Fibroblast of skin of left biceps (primary cell): ENCODE results near the gene DNAJC5.
"Not testable (repeated sequence)": the region's sequence is repeated elsewhere in the genome, so short reads cannot be mapped to it uniquely, and the experiment has no call there.

Experiments
- DNase-seq, 2 experiments: peaks; one replicate each; pipeline ENCODE4 v3.0.0-alpha.2; 2013; ENCODE audit warnings: low read depth in 2 of 2

The DNAJC5 gene

GRCh38 chr20:63861365-63861934 lies 33.5 kb upstream of the DNAJC5 start, which contains the start of gene ABHD16B:
Gene ABHD16B, plus strand, starts transcription at chr20:63861498. Its CDS starts 43 bp downstream, at chr20:63861541.
- DNase-seq, result no peak

DNA sequence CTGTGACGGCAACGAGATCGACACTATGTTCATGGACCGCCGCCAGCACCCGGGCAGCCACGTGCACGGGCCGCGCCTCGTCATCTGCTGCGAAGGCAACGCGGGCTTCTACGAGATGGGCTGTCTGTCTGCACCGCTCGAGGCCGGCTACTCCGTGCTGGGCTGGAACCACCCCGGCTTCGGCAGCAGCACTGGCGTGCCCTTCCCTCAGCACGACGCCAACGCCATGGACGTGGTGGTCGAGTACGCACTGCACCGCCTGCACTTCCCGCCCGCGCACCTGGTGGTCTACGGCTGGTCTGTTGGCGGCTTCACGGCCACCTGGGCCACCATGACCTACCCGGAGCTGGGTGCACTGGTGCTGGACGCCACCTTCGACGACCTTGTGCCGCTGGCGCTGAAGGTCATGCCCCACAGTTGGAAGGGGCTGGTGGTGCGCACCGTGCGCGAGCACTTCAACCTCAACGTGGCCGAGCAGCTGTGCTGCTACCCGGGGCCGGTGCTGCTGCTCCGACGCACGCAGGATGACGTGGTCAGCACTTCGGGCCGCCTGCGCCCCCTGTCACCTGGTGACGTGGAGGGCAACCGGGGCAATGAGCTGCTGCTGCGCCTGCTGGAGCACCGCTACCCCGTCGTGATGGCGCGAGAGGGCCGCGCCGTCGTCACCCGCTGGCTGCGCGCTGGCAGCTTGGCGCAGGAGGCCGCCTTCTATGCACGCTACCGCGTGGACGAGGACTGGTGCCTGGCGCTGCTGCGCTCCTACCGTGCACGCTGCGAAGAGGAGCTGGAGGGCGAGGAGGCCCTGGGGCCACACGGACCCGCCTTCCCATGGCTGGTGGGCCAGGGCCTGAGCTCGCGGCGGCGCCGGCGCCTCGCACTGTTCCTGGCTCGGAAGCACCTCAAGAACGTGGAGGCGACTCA lies 32.7 kb upstream of the DNAJC5 start:
- no peak for DNase-seq

DNA sequence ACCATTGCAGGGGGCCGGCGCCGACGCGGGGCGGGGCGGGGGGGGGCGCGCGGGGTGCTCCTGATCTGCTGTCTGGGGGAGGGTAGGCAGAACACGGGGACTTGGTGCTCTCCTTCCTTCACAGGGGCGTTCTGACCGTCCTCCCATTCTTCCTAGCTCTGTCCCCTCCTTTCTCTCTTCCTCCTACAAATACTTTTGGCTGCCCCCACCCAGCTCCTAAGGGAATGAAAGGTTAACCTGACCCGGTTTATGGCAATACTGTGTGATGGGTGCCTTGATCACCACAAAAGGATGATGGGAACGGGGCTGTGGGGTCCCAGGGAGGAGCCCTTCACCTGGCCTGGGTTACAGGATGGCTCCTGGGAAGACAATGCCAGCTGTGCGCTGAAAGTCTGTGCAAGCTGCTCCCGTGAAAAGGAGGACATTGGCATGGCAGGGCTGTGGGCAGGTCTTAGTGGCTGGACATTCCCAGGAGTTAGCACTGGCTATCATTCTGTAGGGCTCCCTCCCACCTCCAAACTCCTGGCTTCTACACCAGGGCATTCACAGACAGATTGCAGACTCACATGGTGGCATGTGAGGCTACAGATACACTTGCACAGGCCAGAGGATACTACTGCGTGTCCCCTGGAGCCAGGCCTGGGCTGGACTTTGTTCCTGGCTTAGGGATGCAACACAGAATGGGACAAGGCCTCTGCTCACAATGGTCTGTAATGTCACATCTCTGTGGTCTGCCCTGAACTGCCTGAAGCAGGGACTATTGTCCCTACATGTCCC lies 31.7 kb upstream of the DNAJC5 start:
- no peak for DNase-seq

GRCh38 chr20:63863798-63864544 lies 31.0 kb upstream of the DNAJC5 start:
- peak; percentile 12 to 26 for DNase-seq

- DNase-seq, result no peak
Observed at GRCh38 chr20:63864545-63864977, 30.4 kb upstream of the DNAJC5 start.

- DNase-seq, result peak; percentile 90 to 91
Observed at GRCh38 chr20:63864978-63865640, 29.8 kb upstream of the DNAJC5 start, which contains the start of gene TPD52L2. Gene TPD52L2, plus strand, starts transcription at chr20:63865270. Its CDS starts 96 bp downstream, at chr20:63865366.

GRCh38 chr20:63867042-63867441 lies 27.9 kb upstream of the DNAJC5 start:
- DNase-seq, result not testable (repeated sequence)

- DNase-seq, result no peak
Observed at GRCh38 chr20:63868264-63868663, 26.7 kb upstream of the DNAJC5 start.

DNA sequence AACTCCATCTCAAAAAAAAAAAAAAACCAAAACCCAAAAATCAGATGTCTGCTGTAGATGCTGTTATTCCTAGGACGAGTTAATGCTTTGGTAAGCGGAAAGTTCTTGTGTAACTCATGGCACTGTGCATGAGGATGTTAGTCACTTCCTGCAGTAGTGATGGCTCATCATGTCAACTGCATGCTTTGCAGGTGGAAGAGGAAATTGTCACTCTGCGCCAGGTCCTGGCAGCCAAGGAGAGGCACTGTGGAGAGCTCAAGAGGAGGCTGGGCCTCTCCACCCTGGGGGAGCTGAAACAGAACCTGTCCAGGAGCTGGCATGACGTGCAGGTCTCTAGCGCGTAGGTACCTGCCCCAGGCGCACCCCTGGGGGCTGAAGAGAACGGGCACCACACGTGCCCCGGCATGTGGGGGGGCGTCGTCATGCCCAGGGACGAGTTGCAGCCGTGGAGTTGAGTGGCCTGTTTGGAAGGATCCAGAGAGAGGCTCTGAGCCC lies 21.4 kb upstream of the DNAJC5 start:
- DNase-seq, result peak in 1 of 2 experiments; percentile 8

DNA sequence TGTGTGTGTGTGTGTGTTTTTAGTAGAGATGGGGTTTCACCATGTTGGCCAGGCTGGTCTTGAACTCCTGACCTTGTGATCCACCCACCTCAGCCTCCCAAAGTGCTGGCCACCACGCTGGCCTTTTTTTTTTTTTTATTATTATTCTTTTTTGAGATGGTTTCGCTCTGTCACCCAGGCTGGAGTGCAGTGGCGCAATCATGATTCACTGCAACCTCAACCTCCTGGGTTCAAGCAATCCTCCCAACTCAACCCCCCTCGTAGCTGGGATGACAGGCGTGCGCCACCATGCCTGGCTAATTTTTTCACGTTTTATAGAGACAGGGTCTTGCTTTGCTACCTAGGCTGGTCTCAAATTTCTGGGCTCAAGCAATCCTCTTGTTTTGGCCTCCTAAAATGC lies 20.7 kb upstream of the DNAJC5 start:
- not testable (repeated sequence) for DNase-seq

GRCh38 chr20:63876489-63877036 lies 18.4 kb upstream of the DNAJC5 start:
- DNase-seq, result no peak

- no peak for DNase-seq
Observed at GRCh38 chr20:63877755-63878470, 17.0 kb upstream of the DNAJC5 start.

DNA sequence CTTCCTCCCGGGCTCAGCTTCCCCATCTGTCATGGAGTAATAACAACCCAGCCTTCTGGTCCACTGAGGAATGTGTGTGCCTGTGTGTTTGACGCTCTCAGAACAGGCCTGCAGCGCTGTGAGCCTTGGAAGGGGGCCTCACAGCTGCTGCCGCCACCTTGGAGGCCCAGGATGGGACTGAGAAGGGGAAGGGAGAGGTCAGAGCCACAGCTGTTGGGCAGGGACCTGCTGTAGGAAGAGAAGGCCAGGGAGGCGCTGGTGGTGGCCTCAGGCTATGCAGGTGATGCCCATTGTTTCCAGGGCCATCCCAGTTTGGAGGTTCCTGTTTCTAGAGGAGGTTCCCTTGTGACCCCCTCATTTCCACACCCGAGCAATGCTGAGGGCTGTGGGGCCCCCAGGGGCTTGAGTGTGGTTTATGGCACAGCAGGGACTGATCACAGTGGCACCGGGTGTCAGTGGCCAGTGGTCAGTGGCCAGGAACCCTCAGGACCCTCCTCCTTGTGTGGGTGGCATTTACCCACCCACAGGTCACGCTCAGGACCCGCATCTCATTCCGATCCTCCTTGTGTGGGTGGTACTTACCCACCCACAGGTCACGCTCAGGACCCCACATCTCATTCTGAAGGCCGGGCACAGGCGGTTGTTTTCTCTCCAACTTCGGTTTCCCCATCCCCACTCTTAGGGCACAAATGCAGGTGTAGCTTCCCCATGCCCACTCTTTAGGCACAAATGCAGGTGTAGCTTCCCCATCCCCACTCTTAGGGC lies 15.8 kb upstream of the DNAJC5 start:
- DNase-seq, result no peak

- DNase-seq, result not testable (repeated sequence)
Observed at GRCh38 chr20:63880901-63881300, 14.0 kb upstream of the DNAJC5 start.

GRCh38 chr20:63881451-63882226 lies 13.3 kb upstream of the DNAJC5 start:
- DNase-seq, result no peak

DNA sequence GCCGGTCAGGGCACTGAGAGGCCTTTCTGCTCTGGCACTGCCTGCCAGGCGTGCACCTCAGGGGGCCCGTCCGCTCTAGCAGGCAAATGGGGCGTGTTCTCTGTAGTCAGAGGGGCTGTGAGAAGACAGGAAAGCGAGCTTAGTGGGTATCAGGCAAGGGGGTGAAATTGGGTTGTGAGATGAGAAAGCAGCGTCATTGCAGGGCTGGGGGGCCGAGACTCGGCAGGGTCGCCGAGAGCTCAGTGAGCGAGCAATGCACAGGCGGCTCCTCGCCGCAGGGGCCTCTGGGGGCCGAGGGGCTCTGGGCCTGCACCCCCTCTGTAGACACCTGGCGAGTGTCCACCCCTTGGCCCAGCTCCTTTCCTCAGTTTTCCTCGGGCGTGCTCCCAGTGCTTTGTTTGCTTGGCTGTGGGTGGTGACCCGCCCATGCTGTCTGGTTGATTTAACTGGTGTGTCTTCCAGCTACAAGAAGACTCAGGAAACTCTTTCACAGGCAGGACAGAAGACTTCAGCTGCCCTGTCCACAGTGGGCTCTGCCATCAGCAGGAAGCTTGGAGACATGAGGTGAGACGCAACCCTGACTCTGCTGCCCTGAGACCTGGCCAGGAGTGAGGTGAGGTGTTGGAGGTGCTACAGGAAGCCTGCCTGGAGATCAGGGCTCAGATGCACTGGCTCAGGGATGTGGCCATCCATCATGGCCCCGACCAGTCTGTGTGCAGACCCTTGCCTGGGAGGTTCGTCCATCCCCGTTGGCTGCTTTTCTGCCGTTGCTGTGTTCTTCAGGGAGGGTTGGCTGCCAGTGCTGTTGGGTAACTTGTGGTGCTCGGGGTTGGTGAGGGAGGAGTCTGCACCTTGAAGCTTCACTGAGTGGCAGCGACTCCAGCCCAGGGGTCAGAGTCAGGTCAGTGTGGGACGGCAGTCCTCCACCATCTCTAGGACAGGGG lies 12.4 kb upstream of the DNAJC5 start:
- DNase-seq, result no peak

GRCh38 chr20:63883201-63883593 lies 11.7 kb upstream of the DNAJC5 start:
- DNase-seq, result no peak
